Mucosa of descending colon (tissue), 3 donors: Measurements from ENCODE around the gene PDE9A. TPM values are rescaled to one million over a fixed set of nuclear protein-coding genes. Genes with fewer than 3 reads are reported as not detected.
A peak's percentile ranks its signal among the peaks of the same experiment; 100 is the strongest.

Experiments used
- ATAC-seq: fragments of 200-7000 bp; cut with Tn5 transposase; one replicate; pipeline ENCODE4 v1.9.1; 2020; ENCODE audit warnings: mild to moderate bottlenecking, moderate library complexity
- DNase-seq, 3 donors: peaks; one replicate each; pipeline ENCODE4 v3.0.0-alpha.2; 2020
- H3K36me3 ChIP-seq: fragments of 200-600 bp; one replicate; pipeline ENCODE4 v1.8.0; 2021; ENCODE audit warnings: low read depth, mild to moderate bottlenecking
- H3K4me1 ChIP-seq: fragments of 200-600 bp; one replicate; pipeline ENCODE4 v1.8.0; 2021; ENCODE audit warnings: low read depth, mild to moderate bottlenecking
- H3K4me3 ChIP-seq: fragments of 200-600 bp; one replicate; pipeline ENCODE4 v1.8.0; 2021; ENCODE audit warnings: mild to moderate bottlenecking
- H3K9me3 ChIP-seq: fragments of 200-600 bp; one replicate; pipeline ENCODE4 v1.8.0; 2021; ENCODE audit warnings: mild to moderate bottlenecking
- intact Hi-C, 2 donors: fragments of 100-400 bp; cut with DNase I in 1 of 2; cut with micrococcal nuclease in 1 of 2; formaldehyde crosslinking; loops; one replicate each; pipeline versions ENCODE4 v1.11.0 to v1.11.1; 2022; cut with DNase I, micrococcal nuclease
- total RNA-seq, 3 donors: library from RNA; stranded (reverse); fragmentation: NEBNext Ultra II Directional in 2 of 3; extraction: Animal tissue kit (Norgen Biotek cat#: 25700) in 2 of 3; gene quantifications; one replicate each; pipeline versions ENCODE4 v1.2.1 to v1.2.4, GENCODE V29; 2021 to 2023
- TF ChIP-seq, protein P1 (sequence below): fragments of 200-600 bp; IDR thresholded peaks from one replicate; pipeline ENCODE4 v1.8.0; 2022; ENCODE audit warnings: antibody characterized with exemption, mild to moderate bottlenecking
- donor health status: DM: no; HTN: no; CAD: no; lungs with moderate emphysema.
- donor health status: DM: no; HTN: no; CAD: no.
- donor health status: DM: no; HTN: yes; CAD: no.

PDE9A gene
- total RNA-seq, 3 donors from 2014 or later = 98.4 to 200 (median 167) TPM

DNA sequence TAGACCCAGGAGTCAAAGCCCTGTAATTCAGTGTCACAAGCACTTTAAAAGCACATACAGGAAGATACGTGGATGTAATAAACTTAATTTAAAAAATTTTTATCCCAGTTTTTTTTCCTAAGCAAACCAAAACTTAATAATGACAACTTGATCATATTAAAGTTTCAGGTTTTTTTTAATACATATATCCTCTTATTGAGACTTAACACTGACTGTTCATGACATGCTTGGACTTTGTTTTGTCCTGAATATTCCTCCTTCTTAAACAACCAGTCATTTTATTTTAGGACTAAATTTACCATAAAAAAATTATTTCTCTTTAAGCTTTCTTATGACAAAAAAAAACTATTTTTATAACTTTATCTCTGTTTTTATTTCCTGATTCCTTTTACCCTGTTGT is 161.8 kb downstream of the PDE9A start:
- H3K9me3 ChIP-seq = peaks cover 6% of the 10 kb centered on the region
- H3K4me3 ChIP-seq = no peak overlapping the region
- no peak for ATAC-seq
- H3K4me1 ChIP-seq = peaks cover 7% of the 10 kb centered on the region
- intact Hi-C loops = loop anchor here (5.0 to 10.0 kb wide), 2 partner anchors 160 to 223 kb away; partner anchors contain the start of gene PDE9A (in 1 of the 2)
- no peaks in the 10 kb centered on the region for H3K36me3 ChIP-seq
- TF ChIP-seq, protein P1, sequence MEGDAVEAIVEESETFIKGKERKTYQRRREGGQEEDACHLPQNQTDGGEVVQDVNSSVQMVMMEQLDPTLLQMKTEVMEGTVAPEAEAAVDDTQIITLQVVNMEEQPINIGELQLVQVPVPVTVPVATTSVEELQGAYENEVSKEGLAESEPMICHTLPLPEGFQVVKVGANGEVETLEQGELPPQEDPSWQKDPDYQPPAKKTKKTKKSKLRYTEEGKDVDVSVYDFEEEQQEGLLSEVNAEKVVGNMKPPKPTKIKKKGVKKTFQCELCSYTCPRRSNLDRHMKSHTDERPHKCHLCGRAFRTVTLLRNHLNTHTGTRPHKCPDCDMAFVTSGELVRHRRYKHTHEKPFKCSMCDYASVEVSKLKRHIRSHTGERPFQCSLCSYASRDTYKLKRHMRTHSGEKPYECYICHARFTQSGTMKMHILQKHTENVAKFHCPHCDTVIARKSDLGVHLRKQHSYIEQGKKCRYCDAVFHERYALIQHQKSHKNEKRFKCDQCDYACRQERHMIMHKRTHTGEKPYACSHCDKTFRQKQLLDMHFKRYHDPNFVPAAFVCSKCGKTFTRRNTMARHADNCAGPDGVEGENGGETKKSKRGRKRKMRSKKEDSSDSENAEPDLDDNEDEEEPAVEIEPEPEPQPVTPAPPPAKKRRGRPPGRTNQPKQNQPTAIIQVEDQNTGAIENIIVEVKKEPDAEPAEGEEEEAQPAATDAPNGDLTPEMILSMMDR = no peak
- no peak for DNase-seq

DNA sequence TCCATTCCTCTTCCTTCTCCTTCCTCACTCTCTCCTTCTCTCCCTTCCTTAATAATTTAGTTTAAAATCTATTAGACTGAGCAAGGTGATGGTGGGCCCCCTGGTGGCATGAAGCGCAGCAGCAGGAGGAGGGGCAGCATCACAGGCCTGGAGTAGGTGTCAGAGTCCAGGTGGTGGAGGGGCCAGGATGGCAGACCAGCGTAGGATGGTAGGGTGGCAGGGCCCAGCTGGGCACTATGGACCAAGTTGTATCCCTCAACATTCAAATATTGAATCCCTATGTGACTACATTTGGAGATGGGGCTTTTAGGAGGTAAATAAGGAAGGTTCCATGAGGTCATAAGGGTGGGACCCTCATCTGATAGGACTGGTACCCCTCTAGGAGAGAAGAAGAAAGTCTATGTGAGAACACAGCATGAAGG is 164.9 kb downstream of the PDE9A start:
- TF ChIP-seq, protein P1 = peak; percentile 79
- Histone ChIP-seq H3K9me3 (peaks cover 6% of the 10 kb centered on the region), H3K4me1 (no peaks in the 10 kb centered on the region), H3K4me3 (no peak overlapping the region), H3K36me3 (no peaks in the 10 kb centered on the region)
- DNase-seq = peak in 2 of 3 donors; percentile 74 to 84
- intact Hi-C loops = loop anchor here (2.0 to 10.0 kb wide), 3 partner anchors 164 to 226 kb away; partner anchors contain the start of gene PDE9A (in 1 of the 2)
- ATAC-seq = peak; percentile 88

DNA sequence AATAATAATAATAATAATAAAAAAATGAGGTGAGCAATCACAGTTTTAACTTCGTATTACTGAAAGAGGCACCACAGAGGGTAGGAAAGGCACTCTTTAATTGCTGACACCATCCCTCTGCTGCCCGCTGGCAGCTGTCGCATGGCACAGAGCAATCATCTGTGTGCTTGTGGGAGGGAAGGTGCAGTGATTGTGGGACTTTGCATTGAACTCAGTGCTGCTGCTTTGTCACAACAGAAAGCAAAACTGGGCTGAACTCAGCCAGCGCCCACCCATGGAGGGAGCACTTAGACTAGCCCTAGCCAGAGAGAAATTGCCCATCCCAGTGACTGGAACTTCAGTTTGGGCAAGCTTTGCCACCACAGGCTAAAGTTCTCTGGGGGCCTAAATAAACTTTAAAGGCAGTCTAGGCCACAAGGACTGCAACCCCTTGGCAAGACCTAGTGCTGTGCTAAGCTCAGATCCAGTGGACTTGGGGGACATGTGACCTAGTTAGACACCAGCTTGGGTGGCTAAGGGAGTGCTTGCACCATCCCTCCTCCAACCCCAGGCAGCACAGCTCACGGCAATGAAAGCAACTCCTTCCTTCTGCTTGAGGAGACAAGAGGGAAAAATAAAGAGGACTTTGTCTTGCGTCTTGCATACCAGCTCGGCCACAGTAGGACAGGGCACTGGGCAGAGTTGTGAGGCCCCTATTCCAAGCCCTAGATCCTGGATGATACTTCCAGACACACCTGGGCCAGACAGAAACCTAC is 166.6 kb downstream of the PDE9A start:
- Histone ChIP-seq H3K36me3 (no peaks in the 10 kb centered on the region), H3K4me3 (no peak overlapping the region), H3K9me3 (peaks cover 4% of the 10 kb centered on the region), H3K4me1 (no peaks in the 10 kb centered on the region)
- ATAC-seq (peak; percentile 12), DNase-seq (no peak)
- TF ChIP-seq, protein P1 = no peak
- intact Hi-C loops = loop anchor here (2.0 to 10.0 kb wide), 3 partner anchors 165 to 228 kb away; partner anchors contain the start of gene PDE9A (in 1 of the 2)

DNA sequence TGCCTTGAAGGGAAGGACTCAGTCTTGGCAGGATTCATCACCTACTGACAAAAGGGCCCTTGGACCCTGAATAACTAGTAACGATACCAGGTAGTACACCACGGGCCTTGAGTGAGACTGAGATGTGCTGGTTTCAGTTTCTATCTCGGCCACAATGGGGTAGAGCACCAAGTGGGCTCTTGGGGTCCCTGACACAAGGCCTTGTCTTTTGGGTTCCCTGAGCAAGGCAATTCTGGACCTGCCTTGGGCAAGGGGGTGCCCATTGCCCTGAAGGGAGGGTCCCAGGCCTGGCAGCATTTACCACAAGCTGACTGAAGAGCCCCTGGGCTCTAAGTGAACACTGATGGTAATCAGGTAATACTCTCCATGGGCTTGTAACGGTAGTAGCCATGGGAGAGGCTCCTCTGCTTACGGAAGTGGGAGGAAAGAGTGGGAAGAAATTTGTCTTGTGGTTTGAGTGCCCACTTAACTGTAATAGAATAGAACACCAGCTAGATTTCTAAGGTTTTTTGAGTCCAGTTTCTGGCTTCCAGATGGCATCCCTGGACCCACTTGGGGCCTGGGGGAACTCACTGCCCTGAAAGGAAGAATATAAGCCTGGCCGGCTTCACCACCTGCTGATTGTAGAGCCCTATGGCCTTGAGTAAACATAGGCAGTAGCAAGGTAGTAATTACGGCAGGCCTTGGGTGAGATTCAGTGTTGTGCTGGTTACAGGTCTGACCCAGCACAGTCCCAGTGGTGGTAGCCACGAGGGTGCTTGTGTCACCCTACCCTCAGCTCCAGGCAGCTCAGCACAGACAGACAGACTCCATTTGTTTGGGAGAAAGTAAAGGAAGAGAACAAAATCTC is 167.4 kb downstream of the PDE9A start:
- peak in 1 of 3 donors; percentile 48 for DNase-seq
- H3K36me3 ChIP-seq = no peaks in the 10 kb centered on the region
- H3K4me1 ChIP-seq = no peaks in the 10 kb centered on the region
- peak; percentile 84 for ATAC-seq
- intact Hi-C loops = no loop called here
- H3K4me3 ChIP-seq = no peak overlapping the region
- no peaks in the 10 kb centered on the region for H3K9me3 ChIP-seq
- TF ChIP-seq, protein P1 = no peak

Other genes starting within 250 kb of the PDE9A start
- 1 to 10 TPM in 2 of 3 donors, under 1 TPM in 1; 0.60 to 2.5 (median 1.8) TPM for gene UBASH3A, start 249.7 kb upstream of the PDE9A start, total RNA-seq
- 1 to 10 TPM; 4.0 to 7.6 (median 4.5) TPM for gene RSPH1, start 157.4 kb upstream of the PDE9A start, total RNA-seq
- gene SLC37A1, start 139.8 kb upstream of the PDE9A start, total RNA-seq = 100 to 1,000 TPM in 1 of 3 donors, 10 to 100 TPM in 2; 52.3 to 179 (median 92.3) TPM
- gene WDR4, start 225.9 kb downstream of the PDE9A start, total RNA-seq = 10 to 100 TPM; 16.1 to 16.7 (median 16.5) TPM
- gene NDUFV3, start 239.7 kb downstream of the PDE9A start, total RNA-seq = 10 to 100 TPM; 36.9 to 54.4 (median 38.5) TPM